IMR-90 (cell line): ENCODE measurements around the gene PDZD2. TPM values are rescaled to one million over a fixed set of nuclear protein-coding genes. Genes with fewer than 3 reads are reported as not detected.

Experiments used
- ATAC-seq: fragments of 200-7000 bp; cut with Tn5 transposase; 2 replicates; pipeline ENCODE4 v1.9.1; 2020; ENCODE audit warnings: low read depth, mild to moderate bottlenecking, moderate library complexity
- BruUV-seq: library from RNA; stranded (reverse); fragments of 400-500 nt; replicated peaks from 2 replicates; lab custom pipeline; 2021; lab: Mats Ljungman, UMichigan
- CTCF ChIA-PET: fragments of 300-600 bp; formaldehyde crosslinking; extraction: SDS; loops from one replicate; lab custom pipeline; 2021; ENCODE audit warnings: antibody characterized with exemption; lab: Yijun Ruan, JAX
- POLR2A ChIA-PET: fragments of 300-600 bp; sonication (Branson Sonifier 250); formaldehyde crosslinking; loops from one replicate; lab custom pipeline; 2022; ENCODE audit warnings: antibody characterized with exemption; ENCODE audit not compliant: unreplicated experiment; lab: Charles Lee
- DNase-seq: peaks from one replicate; pipeline ENCODE4 v3.0.0; 2013
- H2AFZ ChIP-seq: replicated peaks from 2 replicates; pipeline ENCODE3; 2013; ENCODE audit warnings: low read length, mild to moderate bottlenecking; ENCODE audit not compliant: poor library complexity
- H2AK5ac ChIP-seq: 2 replicates; pipeline ENCODE4 v1.6.1; 2013; ENCODE audit warnings: low read depth, low read length, inconsistent platforms
- H2AK9ac ChIP-seq: replicated peaks from 2 replicates; pipeline ENCODE3; 2013; ENCODE audit warnings: mild to moderate bottlenecking, low read depth, low read length, moderate library complexity; ENCODE audit not compliant: poor library complexity
- H2BK120ac ChIP-seq: 2 replicates; pipeline ENCODE4 v1.6.1; 2013; ENCODE audit warnings: low read depth, low read length, inconsistent platforms
- H2BK15ac ChIP-seq: 3 replicates; pipeline ENCODE4 v1.6.1; 2013; ENCODE audit warnings: low read depth, low read length, inconsistent platforms
- H2BK20ac ChIP-seq: 2 replicates; pipeline ENCODE4 v1.6.1; 2013; ENCODE audit warnings: low read depth, mild to moderate bottlenecking, inconsistent platforms, low read length, moderate library complexity
- H2BK5ac ChIP-seq: 2 replicates; pipeline ENCODE4 v1.6.1; 2013; ENCODE audit warnings: mild to moderate bottlenecking, low read depth, low read length, inconsistent platforms; ENCODE audit not compliant: poor library complexity, severe bottlenecking
- H3K14ac ChIP-seq: replicated peaks from 2 replicates; pipeline ENCODE4 v1.6.1; 2013; ENCODE audit warnings: low read depth, low read length, inconsistent platforms
- H3K18ac ChIP-seq: 2 replicates; pipeline ENCODE4 v1.6.1; 2013; ENCODE audit warnings: low read depth, low read length, control low read depth
- H3K23ac ChIP-seq: 2 replicates; pipeline ENCODE4 v1.6.1; 2013; ENCODE audit warnings: low read depth, low read length, inconsistent platforms
- H3K27ac ChIP-seq: 2 replicates; pipeline ENCODE4 v1.5.1; 2013; ENCODE audit warnings: mild to moderate bottlenecking, control low read depth, low read length; ENCODE audit not compliant: insufficient read depth
- H3K27me3 ChIP-seq: 2 replicates; pipeline ENCODE4 v1.6.1; 2013; ENCODE audit warnings: low read length; ENCODE audit not compliant: control insufficient read depth, insufficient read depth
- H3K36me3 ChIP-seq: 2 replicates; pipeline ENCODE4 v1.6.1; 2013; ENCODE audit warnings: low read length, mixed read lengths; ENCODE audit not compliant: control insufficient read depth, insufficient read depth
- H3K4ac ChIP-seq: 2 replicates; pipeline ENCODE4 v1.6.1; 2013; ENCODE audit warnings: low read depth, low read length, inconsistent platforms
- H3K4me1 ChIP-seq: 2 replicates; pipeline ENCODE4 v1.6.1; 2013; ENCODE audit warnings: low read length, mixed read lengths; ENCODE audit not compliant: control insufficient read depth, insufficient read depth
- H3K4me2 ChIP-seq: 2 replicates; pipeline ENCODE4 v1.6.1; 2013; ENCODE audit warnings: low read depth, mild to moderate bottlenecking, control low read depth, low read length, moderate library complexity
- H3K4me3 ChIP-seq: 2 replicates; pipeline ENCODE4 v1.5.1; 2013; ENCODE audit warnings: low read depth, mild to moderate bottlenecking, control low read depth, low read length, moderate library complexity; ENCODE audit not compliant: insufficient read depth
- H3K56ac ChIP-seq: 2 replicates; pipeline ENCODE4 v1.6.1; 2013; ENCODE audit warnings: low read length, inconsistent platforms; ENCODE audit not compliant: insufficient read depth; ENCODE audit errors: extremely low read depth
- H3K79me1 ChIP-seq, 2 experiments: 2 replicates each; pipeline ENCODE4 v1.6.1; 2013; ENCODE audit warnings: low read length in 2 of 2, inconsistent platforms in 1 of 2, low read depth in 1 of 2
- H3K9ac ChIP-seq: 2 replicates; pipeline ENCODE4 v1.6.1; 2013; ENCODE audit warnings: low read depth, low read length, control low read depth
- H3K9me1 ChIP-seq: 2 replicates; pipeline ENCODE4 v1.6.1; 2013; ENCODE audit warnings: low read length, inconsistent platforms; ENCODE audit not compliant: insufficient read depth
- H3K9me3 ChIP-seq: 2 replicates; pipeline ENCODE4 v1.6.1; 2013; ENCODE audit warnings: low read length; ENCODE audit not compliant: control insufficient read depth, insufficient read depth
- H4K20me1 ChIP-seq: 2 replicates; pipeline ENCODE4 v1.6.1; 2013; ENCODE audit warnings: low read length, inconsistent platforms; ENCODE audit not compliant: insufficient read depth
- H4K5ac ChIP-seq: 2 replicates; pipeline ENCODE4 v1.6.1; 2013; ENCODE audit warnings: mild to moderate bottlenecking, low read depth, low read length, control low read depth
- H4K8ac ChIP-seq, 2 experiments: 2 replicates each; pipeline ENCODE4 v1.6.1; 2013; ENCODE audit warnings: low read depth in 2 of 2, low read length in 2 of 2, control low read depth in 1 of 2, inconsistent platforms in 1 of 2
- H4K91ac ChIP-seq: 2 replicates; pipeline ENCODE4 v1.6.1; 2013; ENCODE audit warnings: low read depth, low read length, inconsistent platforms; ENCODE audit not compliant: insufficient read depth
- BHLHE40 ChIP-seq: fragments of 150-350 bp; IDR thresholded peaks from 2 replicates; pipeline ENCODE4 v1.6.1; 2016; ENCODE audit warnings: mild to moderate bottlenecking, low read depth, low read length
- CEBPB ChIP-seq: IDR thresholded peaks from 2 replicates; pipeline ENCODE4 v1.6.1; 2012; ENCODE audit warnings: low read depth, low read length, improper control_type of control experiment
- CHD1 ChIP-seq: IDR thresholded peaks from 2 replicates; pipeline ENCODE4 v1.6.1; 2012; ENCODE audit warnings: low read depth, low read length, improper control_type of control experiment
- ELK1 ChIP-seq: fragments of 150-350 bp; IDR thresholded peaks from 2 replicates; pipeline ENCODE4 v1.6.1; 2016; ENCODE audit warnings: low read depth, mild to moderate bottlenecking, low read length, moderate library complexity, borderline replicate concordance
- FOS ChIP-seq: fragments of 150-350 bp; IDR thresholded peaks from 2 replicates; pipeline ENCODE4 v1.6.1; 2016; ENCODE audit warnings: low read depth, low read length
- MAFK ChIP-seq: IDR thresholded peaks from 2 replicates; pipeline ENCODE4 v1.6.1; 2012; ENCODE audit warnings: low read depth, low read length, improper control_type of control experiment
- MAZ ChIP-seq: IDR thresholded peaks from 2 replicates; pipeline ENCODE4 v1.6.1; 2012; ENCODE audit warnings: low read depth, mild to moderate bottlenecking, low read length, improper control_type of control experiment, moderate library complexity, borderline replicate concordance
- MXI1 ChIP-seq: IDR thresholded peaks from 2 replicates; pipeline ENCODE4 v1.6.1; 2012; ENCODE audit warnings: low read depth, mild to moderate bottlenecking, low read length, moderate library complexity, borderline replicate concordance
- NFE2L2 ChIP-seq: fragments of 150-350 bp; IDR thresholded peaks from 2 replicates; pipeline ENCODE4 v1.6.1; 2016; ENCODE audit warnings: low read depth, mild to moderate bottlenecking, low read length
- POLR2A ChIP-seq: IDR thresholded peaks from 2 replicates; pipeline ENCODE4 v1.6.1; 2012; ENCODE audit warnings: mild to moderate bottlenecking, low read depth, low read length
- RAD21 ChIP-seq: IDR thresholded peaks from 2 replicates; pipeline ENCODE4 v1.6.1; 2012; ENCODE audit warnings: low read length, improper control_type of control experiment
- RCOR1 ChIP-seq: IDR thresholded peaks from 2 replicates; pipeline ENCODE4 v1.6.1; 2012; ENCODE audit warnings: mild to moderate bottlenecking, low read length, improper control_type of control experiment; ENCODE audit not compliant: insufficient replicate concordance
- RFX5 ChIP-seq: IDR thresholded peaks from 2 replicates; pipeline ENCODE4 v1.8.0; 2012; ENCODE audit warnings: low read depth, mild to moderate bottlenecking, low read length, moderate library complexity
- SMC3 ChIP-seq: fragments of 150-350 bp; IDR thresholded peaks from 2 replicates; pipeline ENCODE4 v1.6.1; 2016; ENCODE audit warnings: low read depth, mild to moderate bottlenecking, antibody characterized with exemption, low read length, moderate library complexity
- USF2 ChIP-seq: fragments of 150-350 bp; IDR thresholded peaks from 2 replicates; pipeline ENCODE4 v1.6.1; 2017; ENCODE audit warnings: mild to moderate bottlenecking, antibody characterized with exemption, low read length, low read depth
- WGBS, 2 experiments: methylation state at CpG; one replicate each; pipeline versions ENCODE4 v1.1.5 to v1.1.7; 2013; ENCODE audit warnings: missing lambda C conversion rate in 2 of 2; ENCODE audit not compliant: insufficient read length in 1 of 2; ENCODE audit errors: extremely low coverage in 2 of 2; 5-methylcytosine and 5-hydroxymethylcytosine counted together
- dilution Hi-C: fragments of 300-500 bp; cut with HindIII; formaldehyde crosslinking; loops from one replicate; pipeline ENCODE4 v1.14.3; 2018; ENCODE audit warnings: low sequenced_read_pairs; ENCODE audit not compliant: unreplicated experiment
- in situ Hi-C: fragments of 300-500 bp; cut with MboI; formaldehyde crosslinking; loops from 3 replicates; pipeline ENCODE4 v1.14.3; 2019; ENCODE audit warnings: low sequenced_read_pairs, inconsistent platforms, mixed read lengths
- intact Hi-C: fragments of 100-400 bp; cut with micrococcal nuclease; formaldehyde crosslinking; loops from 2 replicates; pipeline ENCODE4 v1.10.0; 2022
- polyA plus RNA-seq, 3 experiments: library from polyadenylated mRNA; depleted of rRNA; stranded (reverse); fragments of >200 nt; gene quantifications; 2 replicates each; pipeline ENCODE4 v1.2.3, GENCODE V29; 2012; ENCODE audit warnings: low replicate concordance in 1 of 3
- total RNA-seq: library from RNA; depleted of rRNA; stranded (reverse); fragments of >200 nt; gene quantifications from 2 replicates; pipeline ENCODE4 v1.2.3, GENCODE V29; 2012
- TF ChIP-seq, protein P1 (sequence below): conservative IDR thresholded peaks from 2 replicates; pipeline ENCODE4 v1.5.1; 2012; ENCODE audit warnings: mild to moderate bottlenecking, low read depth, low read length, improper control_type of control experiment

PDZD2 gene
- total and polyA plus RNA-seq, 2 of the 4 experiments (the other 2 are of a cell fraction) = under 0.01 to 0.02 TPM

DNA sequence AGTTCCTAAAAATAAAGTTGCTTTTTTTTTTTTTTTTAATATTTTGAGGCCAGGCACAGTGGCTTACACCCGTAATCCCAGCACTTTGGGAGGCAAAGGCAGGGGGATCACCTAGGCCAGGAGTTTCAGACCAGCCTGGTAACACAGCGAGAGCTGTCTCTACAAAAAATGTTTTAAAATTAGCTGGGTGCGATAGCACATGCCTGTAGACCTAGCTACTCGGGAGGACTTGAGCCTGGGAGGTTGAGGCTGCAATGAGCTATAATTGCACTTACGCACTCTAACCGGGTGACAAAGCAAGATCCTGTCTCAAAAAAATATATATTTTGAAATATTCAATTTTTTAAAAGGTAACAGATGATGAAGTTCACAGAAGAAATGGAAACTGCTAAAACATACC lies 512.3 kb downstream of the PDZD2 start:
- in situ Hi-C loops = no loop called here
- CTCF ChIA-PET = no interaction called here
- Histone ChIP-seq H3K27ac (peak overlapping the region; percentile 42), H3K27me3 (no peaks in the 10 kb centered on the region), H4K20me1 (peaks cover 88% of the 10 kb centered on the region), H2AK5ac (no peak overlapping the region), H3K56ac (no peak overlapping the region), H4K8ac (no peak overlapping the region), H3K4ac (no peak overlapping the region), H3K18ac (no peak overlapping the region), H3K9ac (no peak overlapping the region), H3K23ac (no peak overlapping the region), H3K9me3 (no peaks in the 10 kb centered on the region), H2BK120ac (no peak overlapping the region), H2AFZ (no peak overlapping the region), H2BK20ac (no peak overlapping the region), H3K36me3 (peaks cover 4% of the 10 kb centered on the region; the same call in 1 of the 2 replicates), H3K79me1 (peaks cover 7 to 43% of the 10 kb centered on the region in 2 experiments; a peak in 3 of 4 replicates), H2BK15ac (no peak overlapping the region), H4K91ac (no peak overlapping the region), H3K4me3 (no peak overlapping the region), H2BK5ac (no peak overlapping the region), H2AK9ac (no peak overlapping the region), H3K4me1 (peaks cover 11% of the 10 kb centered on the region), H3K14ac (no peak overlapping the region), H4K5ac (no peak overlapping the region), H3K9me1 (peaks cover 18% of the 10 kb centered on the region), H3K4me2 (no peak overlapping the region; the same call in 1 of the 2 replicates)
- dilution Hi-C loops = no loop called here
- DNase-seq (no peak), ATAC-seq (no peak)
- BruUV-seq = no TSS peak
- TF ChIP-seq SMC3 = no peak
- no peak for TF ChIP-seq CHD1
- TF ChIP-seq FOS = no peak
- TF ChIP-seq RAD21 = no peak
- no peak for TF ChIP-seq CEBPB
- TF ChIP-seq MXI1 = no peak
- TF ChIP-seq, protein P1, sequence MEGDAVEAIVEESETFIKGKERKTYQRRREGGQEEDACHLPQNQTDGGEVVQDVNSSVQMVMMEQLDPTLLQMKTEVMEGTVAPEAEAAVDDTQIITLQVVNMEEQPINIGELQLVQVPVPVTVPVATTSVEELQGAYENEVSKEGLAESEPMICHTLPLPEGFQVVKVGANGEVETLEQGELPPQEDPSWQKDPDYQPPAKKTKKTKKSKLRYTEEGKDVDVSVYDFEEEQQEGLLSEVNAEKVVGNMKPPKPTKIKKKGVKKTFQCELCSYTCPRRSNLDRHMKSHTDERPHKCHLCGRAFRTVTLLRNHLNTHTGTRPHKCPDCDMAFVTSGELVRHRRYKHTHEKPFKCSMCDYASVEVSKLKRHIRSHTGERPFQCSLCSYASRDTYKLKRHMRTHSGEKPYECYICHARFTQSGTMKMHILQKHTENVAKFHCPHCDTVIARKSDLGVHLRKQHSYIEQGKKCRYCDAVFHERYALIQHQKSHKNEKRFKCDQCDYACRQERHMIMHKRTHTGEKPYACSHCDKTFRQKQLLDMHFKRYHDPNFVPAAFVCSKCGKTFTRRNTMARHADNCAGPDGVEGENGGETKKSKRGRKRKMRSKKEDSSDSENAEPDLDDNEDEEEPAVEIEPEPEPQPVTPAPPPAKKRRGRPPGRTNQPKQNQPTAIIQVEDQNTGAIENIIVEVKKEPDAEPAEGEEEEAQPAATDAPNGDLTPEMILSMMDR = no peak
- no peak for TF ChIP-seq RCOR1
- no peak for TF ChIP-seq BHLHE40
- TF ChIP-seq NFE2L2 = no peak
- TF ChIP-seq MAFK = no peak
- no peak for TF ChIP-seq USF2
- no peak for TF ChIP-seq ELK1
- no peak for TF ChIP-seq MAZ
- no peak for TF ChIP-seq POLR2A
- no peak for TF ChIP-seq RFX5
- WGBS, 2 experiments = 100% methylated on average over 2 of the region's 6 CpGs; no CpG with 5 or more reads in 1 of the 2 experiments
- intact Hi-C loops = no loop called here
- POLR2A ChIA-PET = interaction anchor here (0.6 kb wide), 1 partner anchor 193 kb away, joined by 11 read pairs; no protein-coding TSS in a partner anchor
